VCaP (cell line): ENCODE measurements around the gene SIRT3.

Source experiments
- H3K27ac ChIP-seq: fragments of 450-650 bp; 2 replicates; pipeline ENCODE4 v1.5.1; 2017
- TF ChIP-seq, protein P1 (sequence below): fragments of 450-650 bp; conservative IDR thresholded peaks from 2 replicates; pipeline ENCODE4 v1.5.1; 2017; ENCODE audit warnings: mild to moderate bottlenecking, moderate library complexity

SIRT3 gene

DNA sequence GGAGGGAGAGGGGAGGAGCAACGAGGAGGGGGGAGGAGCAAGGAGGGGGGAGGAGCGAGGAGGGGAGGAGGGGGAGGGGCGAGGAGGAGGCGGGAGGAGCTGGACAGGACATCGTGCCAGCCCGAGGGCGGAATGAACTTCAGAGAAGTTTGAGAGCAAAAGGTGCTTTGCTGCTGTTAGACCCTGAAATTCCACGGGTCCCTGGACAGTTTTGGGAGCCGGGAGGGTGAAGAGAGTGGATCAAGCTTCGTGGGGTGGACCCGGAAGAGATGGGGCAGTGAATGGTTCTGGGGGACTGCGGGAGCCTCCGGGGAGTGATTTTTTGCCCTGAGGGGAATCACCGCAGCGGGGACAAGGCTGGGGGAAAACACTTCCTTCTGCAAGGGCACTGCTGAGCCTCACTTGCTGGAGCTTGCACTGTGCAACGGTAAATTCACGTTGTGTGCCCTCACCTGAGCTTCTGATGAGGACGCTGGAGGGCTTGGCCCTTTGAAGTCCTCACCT, 31.4 kb upstream of the SIRT3 start:
- no peak overlapping the region for H3K27ac ChIP-seq

DNA sequence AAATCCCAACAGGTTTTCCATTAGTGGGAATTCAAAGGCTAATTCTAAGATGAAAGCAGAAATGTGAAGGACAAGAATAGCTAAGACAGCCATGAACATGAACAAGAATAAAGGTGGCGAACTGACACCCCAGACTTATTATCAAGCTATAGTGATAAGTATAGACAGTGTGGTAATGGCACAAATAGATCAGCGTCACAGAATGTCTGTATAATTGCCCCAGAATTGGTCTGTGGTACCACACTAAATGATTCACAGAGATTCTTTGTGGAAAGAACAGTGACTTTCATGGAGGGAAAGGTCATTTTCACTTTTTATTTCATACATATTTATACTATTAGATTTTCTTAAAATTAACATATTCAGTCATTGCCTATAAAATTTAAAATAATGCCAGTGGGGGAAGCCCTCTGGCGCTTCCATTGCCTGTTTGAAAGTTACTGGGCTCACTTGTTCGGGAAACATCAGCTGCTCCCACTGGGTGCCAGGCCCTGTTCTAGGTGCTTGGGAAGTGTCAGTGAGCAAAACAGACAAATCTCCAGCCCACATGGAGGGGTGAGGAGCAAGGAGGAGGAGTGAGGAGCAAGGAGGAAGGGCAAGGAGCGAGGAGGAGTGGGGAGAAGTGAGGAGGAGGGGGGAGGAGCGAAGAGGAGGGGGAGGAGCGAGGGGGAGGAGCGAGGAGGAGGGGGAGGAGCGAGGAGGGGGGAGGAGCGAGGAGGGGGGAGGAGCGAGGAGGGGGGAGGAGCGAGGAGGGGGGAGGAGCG, 30.7 kb upstream of the SIRT3 start:
- no peak overlapping the region for H3K27ac ChIP-seq
- TF ChIP-seq, protein P1, sequence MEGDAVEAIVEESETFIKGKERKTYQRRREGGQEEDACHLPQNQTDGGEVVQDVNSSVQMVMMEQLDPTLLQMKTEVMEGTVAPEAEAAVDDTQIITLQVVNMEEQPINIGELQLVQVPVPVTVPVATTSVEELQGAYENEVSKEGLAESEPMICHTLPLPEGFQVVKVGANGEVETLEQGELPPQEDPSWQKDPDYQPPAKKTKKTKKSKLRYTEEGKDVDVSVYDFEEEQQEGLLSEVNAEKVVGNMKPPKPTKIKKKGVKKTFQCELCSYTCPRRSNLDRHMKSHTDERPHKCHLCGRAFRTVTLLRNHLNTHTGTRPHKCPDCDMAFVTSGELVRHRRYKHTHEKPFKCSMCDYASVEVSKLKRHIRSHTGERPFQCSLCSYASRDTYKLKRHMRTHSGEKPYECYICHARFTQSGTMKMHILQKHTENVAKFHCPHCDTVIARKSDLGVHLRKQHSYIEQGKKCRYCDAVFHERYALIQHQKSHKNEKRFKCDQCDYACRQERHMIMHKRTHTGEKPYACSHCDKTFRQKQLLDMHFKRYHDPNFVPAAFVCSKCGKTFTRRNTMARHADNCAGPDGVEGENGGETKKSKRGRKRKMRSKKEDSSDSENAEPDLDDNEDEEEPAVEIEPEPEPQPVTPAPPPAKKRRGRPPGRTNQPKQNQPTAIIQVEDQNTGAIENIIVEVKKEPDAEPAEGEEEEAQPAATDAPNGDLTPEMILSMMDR: no peak

More for the DNA sequence above, 31.4 kb upstream of the SIRT3 start:
- TF ChIP-seq, protein P1: no peak

DNA sequence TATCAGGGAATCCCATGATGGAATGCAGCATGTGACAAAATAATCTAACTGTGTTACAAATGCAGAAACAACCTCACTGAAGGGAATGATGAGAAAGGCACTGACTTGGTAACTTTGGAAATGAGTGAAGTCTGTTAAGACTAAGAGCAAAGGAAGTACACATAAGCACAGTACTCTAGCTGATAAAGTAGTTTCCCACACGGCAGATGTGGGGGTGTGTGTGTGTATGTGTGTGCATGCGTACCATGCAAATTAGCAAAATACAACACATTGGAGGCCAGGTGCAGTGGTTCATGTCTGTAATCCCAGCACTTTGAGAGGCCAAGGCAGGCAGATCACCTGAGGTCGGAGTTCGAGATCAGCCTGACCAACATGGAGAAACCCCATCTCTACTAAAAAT, 25.5 kb upstream of the SIRT3 start:
- no peak overlapping the region for H3K27ac ChIP-seq
- TF ChIP-seq, protein P1: no peak

DNA sequence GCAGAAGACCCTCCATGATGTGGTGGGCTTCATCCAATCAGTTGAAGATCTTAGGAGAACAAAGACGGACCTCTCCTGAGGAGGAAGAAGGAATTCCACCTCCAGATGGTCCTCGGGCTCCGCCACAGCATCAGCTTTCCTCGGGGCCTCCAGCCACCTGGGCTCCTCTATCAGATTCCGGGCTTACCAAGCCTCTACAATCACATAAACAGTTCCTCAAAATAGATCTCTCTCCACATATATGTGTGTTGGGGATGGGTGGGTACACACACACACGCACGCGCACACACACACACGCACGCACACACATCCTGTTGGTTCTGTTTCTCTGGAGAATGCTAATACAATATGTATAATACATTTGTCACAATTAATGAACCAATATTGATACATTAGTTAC, 23.3 kb upstream of the SIRT3 start:
- no peak overlapping the region for H3K27ac ChIP-seq
- TF ChIP-seq, protein P1: no peak

DNA sequence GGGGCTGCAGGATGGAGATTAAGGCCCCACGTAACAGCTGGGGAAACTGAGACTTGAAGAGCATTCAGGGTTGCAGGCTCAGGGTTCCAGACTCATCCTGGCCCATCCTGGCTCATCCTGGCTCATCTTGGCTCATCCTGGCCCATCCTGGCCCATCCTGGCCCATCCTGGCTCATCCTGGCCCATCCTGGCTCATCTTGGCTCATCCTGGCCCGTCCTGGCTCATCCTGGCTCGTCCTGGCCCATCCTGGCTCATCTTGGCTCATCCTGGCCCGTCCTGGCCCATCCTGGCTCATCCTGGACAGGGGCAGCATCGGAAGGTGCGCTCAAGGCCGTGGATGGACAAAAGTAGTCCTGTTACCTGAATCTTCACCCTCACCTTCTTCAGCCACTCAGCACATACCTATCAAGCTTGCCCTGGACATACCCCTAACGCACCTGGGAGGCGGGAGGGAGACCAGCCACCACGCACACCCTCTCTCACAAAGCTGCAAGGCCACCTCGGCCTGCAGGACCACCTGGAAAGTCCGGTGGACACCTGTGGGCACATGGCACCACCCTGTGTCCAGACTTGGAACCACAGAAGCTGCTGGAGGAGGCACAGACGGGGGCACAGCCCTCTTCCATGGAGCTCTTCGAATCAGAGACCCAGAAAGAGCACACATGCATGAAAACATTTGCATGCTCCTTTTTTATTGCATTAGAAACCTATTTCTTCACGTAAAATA, 21.8 kb upstream of the SIRT3 start:
- TF ChIP-seq, protein P1: peak; percentile 67
- no peak overlapping the region for H3K27ac ChIP-seq

DNA sequence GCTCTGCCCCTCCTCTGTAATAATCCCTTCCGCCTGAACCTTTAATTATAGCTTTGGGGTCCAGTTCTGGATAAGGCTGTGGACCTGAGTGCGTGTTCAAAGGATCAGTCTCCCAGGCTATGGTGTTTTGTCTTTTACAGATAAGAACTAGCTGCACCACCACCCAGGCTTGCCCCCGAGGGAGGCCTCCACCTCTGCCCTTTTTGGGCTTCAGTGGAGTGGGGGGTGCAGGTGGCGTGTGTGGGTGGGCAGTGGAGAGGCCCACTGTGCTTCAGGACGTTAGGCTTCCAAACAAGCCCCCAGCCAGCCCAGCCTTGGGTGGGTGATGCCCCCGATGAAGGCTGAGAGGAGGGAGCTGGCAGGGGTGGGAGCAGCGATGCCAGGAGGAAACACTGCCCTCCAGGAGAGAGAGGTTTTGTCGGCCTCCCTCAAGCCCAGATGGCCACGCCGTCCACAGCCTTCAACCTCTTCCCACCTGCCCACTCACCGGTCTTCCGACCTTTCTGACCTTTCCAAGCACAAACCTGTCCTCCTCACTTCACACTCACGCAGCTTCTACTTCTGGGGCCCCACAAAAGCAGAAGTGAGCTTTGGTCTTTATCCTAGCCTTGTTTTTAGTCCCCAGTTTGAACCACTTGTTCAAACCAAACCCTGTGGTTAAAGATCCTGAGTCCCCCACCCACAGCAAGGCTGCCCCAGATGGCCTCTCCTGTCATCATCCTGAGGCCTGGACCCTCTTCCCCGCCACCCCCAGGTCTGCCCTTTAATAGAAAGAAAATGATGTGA, 21.0 kb upstream of the SIRT3 start:
- TF ChIP-seq, protein P1: no peak
- H3K27ac ChIP-seq: no peak overlapping the region

DNA sequence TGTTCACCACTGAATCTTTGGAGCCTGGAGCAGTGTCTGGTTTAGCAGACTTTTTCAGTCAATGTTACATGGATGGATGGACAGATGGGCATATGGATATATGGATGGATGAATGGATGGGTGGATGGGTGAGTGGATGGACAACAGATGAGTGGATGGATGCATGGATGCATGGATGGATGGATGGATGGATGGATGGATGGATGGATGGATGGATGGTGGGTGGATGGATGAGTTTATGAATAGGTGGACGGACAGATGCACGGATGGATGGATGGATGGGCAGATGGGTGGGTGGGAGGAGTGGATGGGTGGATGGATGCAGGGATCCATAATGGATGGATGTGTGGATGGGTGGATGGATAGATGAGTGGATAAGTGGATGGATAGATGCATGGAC, 19.7 kb upstream of the SIRT3 start:
- H3K27ac ChIP-seq: no peak overlapping the region
- TF ChIP-seq, protein P1: no peak
